CD4-positive, alpha-beta T cell treated with Interleukin-15 for 4 hours (primary cell): ENCODE measurements around the gene COL5A1.

Source experiments
- DNase-seq: peaks from one replicate; pipeline ENCODE4 v3.0.0-alpha.2; 2020; ENCODE audit warnings: low spot score

COL5A1 gene

GRCh38 chr9:134815435-134816214 lies 174.0 kb downstream of the COL5A1 start:
- no peak for DNase-seq

- DNase-seq, result no peak
Measured at GRCh38 chr9:134816264-134816663, 174.7 kb downstream of the COL5A1 start.

GRCh38 chr9:134818000-134818568 lies 176.5 kb downstream of the COL5A1 start:
- no peak for DNase-seq

- DNase-seq, result no peak
Measured at GRCh38 chr9:134818591-134818990, 177.0 kb downstream of the COL5A1 start.

GRCh38 chr9:134820901-134821300 lies 179.3 kb downstream of the COL5A1 start:
- DNase-seq, result no peak

GRCh38 chr9:134822541-134822940 lies 180.9 kb downstream of the COL5A1 start:
- DNase-seq, result no peak

- no peak for DNase-seq
Measured at GRCh38 chr9:134823623-134824022, 182.0 kb downstream of the COL5A1 start.

GRCh38 chr9:134824583-134824982 lies 183.0 kb downstream of the COL5A1 start:
- no peak for DNase-seq

- DNase-seq, result no peak
Measured at GRCh38 chr9:134825025-134825424, 183.4 kb downstream of the COL5A1 start.

- no peak for DNase-seq
Measured at GRCh38 chr9:134826336-134827285, 185.0 kb downstream of the COL5A1 start.

- DNase-seq, result no peak
Measured at GRCh38 chr9:134827559-134827958, 186.0 kb downstream of the COL5A1 start.

- no peak for DNase-seq
Measured at GRCh38 chr9:134827993-134828392, 186.4 kb downstream of the COL5A1 start.

- no peak for DNase-seq
Measured at GRCh38 chr9:134828892-134829291, 187.3 kb downstream of the COL5A1 start.

GRCh38 chr9:134829356-134829937 lies 187.8 kb downstream of the COL5A1 start:
- DNase-seq, result no peak

- no peak for DNase-seq
Measured at GRCh38 chr9:134830126-134830525, 188.5 kb downstream of the COL5A1 start.

- no peak for DNase-seq
Measured at GRCh38 chr9:134830926-134831720, 189.5 kb downstream of the COL5A1 start.

- DNase-seq, result no peak
Measured at GRCh38 chr9:134832471-134832870, 190.9 kb downstream of the COL5A1 start.

- no peak for DNase-seq
Measured at GRCh38 chr9:134833294-134833880, 191.8 kb downstream of the COL5A1 start.

GRCh38 chr9:134834217-134834956 lies 192.8 kb downstream of the COL5A1 start:
- no peak for DNase-seq

GRCh38 chr9:134834957-134835419 lies 193.4 kb downstream of the COL5A1 start:
- DNase-seq, result no peak
